MM.1S (cell line): Measurements from ENCODE around the gene PLA1A.

ENCODE experiments used
- DNase-seq: peaks from one replicate; pipeline ENCODE4 v3.0.0-alpha.2; 2015
- H2AFZ ChIP-seq: fragments of 300-600 bp; sonication (generic); 2 replicates; pipeline ENCODE4 v1.6.0; 2016; ENCODE audit warnings: antibody characterized with exemption, low read length
- H3F3A ChIP-seq: fragments of 300-600 bp; sonication (generic); 2 replicates; pipeline ENCODE4 v1.6.1; 2016; ENCODE audit warnings: mild to moderate bottlenecking, antibody characterized with exemption, low read length, moderate library complexity, mixed read lengths; ENCODE audit not compliant: insufficient read depth
- H3K27ac ChIP-seq: fragments of 300-600 bp; sonication (generic); 2 replicates; pipeline ENCODE4 v1.5.1; 2016; ENCODE audit warnings: mild to moderate bottlenecking, low read length
- H3K27me3 ChIP-seq: fragments of 300-600 bp; sonication (generic); replicated peaks from 2 replicates; pipeline ENCODE4 v1.6.0; 2016; ENCODE audit warnings: low read length; ENCODE audit not compliant: insufficient read depth
- H3K36me3 ChIP-seq: fragments of 300-600 bp; sonication (generic); replicated peaks from 2 replicates; pipeline ENCODE4 v1.6.1; 2016; ENCODE audit warnings: mild to moderate bottlenecking, low read length, mixed read lengths; ENCODE audit not compliant: insufficient read depth
- H3K4me1 ChIP-seq: fragments of 300-600 bp; sonication (generic); 2 replicates; pipeline ENCODE4 v1.6.1; 2016; ENCODE audit warnings: low read length, mixed read lengths
- H3K4me2 ChIP-seq: fragments of 300-600 bp; sonication (generic); 2 replicates; pipeline ENCODE4 v1.6.0; 2016; ENCODE audit warnings: low read depth, low read length
- H3K4me3 ChIP-seq: fragments of 300-600 bp; sonication (generic); 2 replicates; pipeline ENCODE4 v1.5.1; 2016; ENCODE audit warnings: low read length, mixed read lengths
- H3K79me2 ChIP-seq: fragments of 300-600 bp; sonication (generic); 2 replicates; pipeline ENCODE4 v1.6.1; 2016; ENCODE audit warnings: mixed run types, low read length, mixed read lengths
- H3K9ac ChIP-seq: fragments of 300-600 bp; sonication (generic); 2 replicates; pipeline ENCODE4 v1.6.1; 2016; ENCODE audit warnings: low read length, mixed read lengths
- H3K9me2 ChIP-seq: fragments of 300-600 bp; sonication (generic); replicated peaks from 2 replicates; pipeline ENCODE4 v1.6.1; 2016; ENCODE audit warnings: mild to moderate bottlenecking, low read length, mixed read lengths; ENCODE audit not compliant: insufficient read depth
- H3K9me3 ChIP-seq: fragments of 300-600 bp; sonication (generic); replicated peaks from 2 replicates; pipeline ENCODE4 v1.6.1; 2016; ENCODE audit warnings: mild to moderate bottlenecking, low read length, mixed read lengths; ENCODE audit not compliant: insufficient read depth
- H4K20me1 ChIP-seq: fragments of 300-600 bp; sonication (generic); 2 replicates; pipeline ENCODE4 v1.6.1; 2016; ENCODE audit warnings: mild to moderate bottlenecking, low read length, moderate library complexity, mixed read lengths; ENCODE audit not compliant: insufficient read depth
- CTCF ChIP-seq: fragments of 300-600 bp; sonication (generic); IDR thresholded peaks from 2 replicates; pipeline ENCODE4 v1.5.1; 2016; ENCODE audit warnings: antibody characterized with exemption, low read length, mixed read lengths
- EZH2 ChIP-seq: fragments of 300-600 bp; sonication (generic); optimal IDR thresholded peaks from 2 replicates; pipeline ENCODE3; 2017; ENCODE audit warnings: low read depth, mild to moderate bottlenecking, antibody characterized with exemption, low read length, mixed read lengths
- EZH2phosphoT487 ChIP-seq: fragments of 300-600 bp; sonication (generic); IDR thresholded peaks from 2 replicates; pipeline ENCODE4 v1.6.1; 2018; ENCODE audit warnings: antibody characterized with exemption, low read length

Gene PLA1A

GRCh38 chr3:119619094-119619493 is 21.4 kb downstream of the PLA1A start:
- peak overlapping the region; percentile 27; the same call in 1 of the 2 replicates for H2AFZ ChIP-seq
- H3K9me3 ChIP-seq = no peaks in the 10 kb centered on the region
- no peaks in the 10 kb centered on the region for H3K36me3 ChIP-seq
- H4K20me1 ChIP-seq = no peaks in the 10 kb centered on the region
- H3K9ac ChIP-seq = no peak overlapping the region
- DNase-seq = no peak
- TF ChIP-seq EZH2 = no peak
- TF ChIP-seq CTCF = peak; percentile 20
- peaks cover 4% of the 10 kb centered on the region; the same call in 1 of the 2 replicates for H3K4me1 ChIP-seq
- no peak overlapping the region for H3K27ac ChIP-seq
- H3K4me3 ChIP-seq = no peak overlapping the region
- no peak overlapping the region for H3K4me2 ChIP-seq
- no peaks in the 10 kb centered on the region for H3K79me2 ChIP-seq
- no peaks in the 10 kb centered on the region for H3K9me2 ChIP-seq
- H3F3A ChIP-seq = no peaks in the 10 kb centered on the region
- H3K27me3 ChIP-seq = no peaks in the 10 kb centered on the region

DNA sequence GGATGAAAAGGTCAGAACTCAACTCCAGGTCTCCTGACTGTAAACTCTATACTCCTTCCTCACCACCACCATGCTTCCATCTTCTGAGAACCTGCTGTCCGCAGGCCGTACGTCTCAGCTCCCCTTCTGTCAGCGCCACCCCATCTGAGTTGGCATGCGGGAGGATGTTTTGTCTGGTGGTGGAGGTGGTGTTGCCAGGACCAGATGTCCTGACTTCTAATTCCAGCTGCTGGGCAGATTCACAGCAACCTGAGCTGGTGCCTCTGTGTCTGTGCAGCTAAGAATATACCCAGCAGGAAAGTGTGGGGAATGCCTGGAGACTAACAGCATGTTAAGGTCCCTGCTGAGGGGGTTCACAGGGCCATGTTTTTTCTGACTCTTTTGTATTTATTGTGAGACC is 23.2 kb downstream of the PLA1A start:
- no peaks in the 10 kb centered on the region for H3K27me3 ChIP-seq
- H2AFZ ChIP-seq = no peak overlapping the region
- no peaks in the 10 kb centered on the region for H3F3A ChIP-seq
- no peak for DNase-seq
- H3K9me3 ChIP-seq = no peaks in the 10 kb centered on the region
- H3K9me2 ChIP-seq = no peaks in the 10 kb centered on the region
- no peak overlapping the region for H3K4me3 ChIP-seq
- TF ChIP-seq EZH2 (no peak), EZH2phosphoT487 (no peak), CTCF (no peak)
- H3K36me3 ChIP-seq = no peaks in the 10 kb centered on the region
- no peak overlapping the region for H3K4me2 ChIP-seq
- peaks cover 4% of the 10 kb centered on the region; the same call in 1 of the 2 replicates for H3K4me1 ChIP-seq
- no peaks in the 10 kb centered on the region for H3K79me2 ChIP-seq
- H4K20me1 ChIP-seq = no peaks in the 10 kb centered on the region
- H3K9ac ChIP-seq = no peak overlapping the region
- no peak overlapping the region for H3K27ac ChIP-seq

DNA sequence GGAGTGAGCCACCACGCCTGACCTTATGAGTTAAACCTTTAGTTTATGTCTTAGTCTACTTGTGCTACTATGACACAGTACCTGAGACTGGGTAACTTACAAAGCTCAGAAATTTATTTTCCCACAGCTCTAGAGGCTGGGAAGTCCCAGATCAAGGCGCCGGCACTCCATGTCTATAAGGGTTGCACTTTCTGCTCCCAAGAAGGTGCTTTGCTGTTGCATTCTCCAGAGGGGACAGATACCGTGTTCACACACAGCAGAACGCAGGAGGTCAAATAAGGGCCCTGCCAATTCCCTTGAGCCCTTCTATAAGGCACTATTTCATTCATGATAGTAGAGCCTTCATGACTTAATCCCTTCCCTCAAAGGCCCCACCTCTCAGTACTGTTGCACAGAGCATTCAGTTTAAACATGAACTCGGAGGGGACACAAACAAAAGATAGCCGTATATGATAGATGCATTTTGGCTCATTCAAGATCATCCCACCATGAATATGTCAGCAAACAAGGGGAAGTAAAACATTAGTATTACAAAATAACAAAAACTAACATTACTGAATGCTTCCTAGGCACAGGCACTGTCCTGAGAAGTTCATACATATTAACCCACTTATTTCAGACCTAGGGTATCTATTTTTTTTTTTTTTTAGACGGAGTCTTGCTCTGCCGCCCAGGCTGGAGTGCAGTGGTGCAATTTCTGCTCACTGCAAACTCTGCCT is 26.5 kb downstream of the PLA1A start:
- H3K4me2 ChIP-seq = no peak overlapping the region
- no peak overlapping the region for H3K9ac ChIP-seq
- no peak for DNase-seq
- no peaks in the 10 kb centered on the region for H3K27me3 ChIP-seq
- no peaks in the 10 kb centered on the region for H3K79me2 ChIP-seq
- peaks cover 2% of the 10 kb centered on the region; the same call in 1 of the 2 replicates for H3K4me1 ChIP-seq
- H3K27ac ChIP-seq = no peak overlapping the region
- H3K9me3 ChIP-seq = no peaks in the 10 kb centered on the region
- no peaks in the 10 kb centered on the region for H3F3A ChIP-seq
- TF ChIP-seq EZH2phosphoT487 (no peak), CTCF (no peak), EZH2 (no peak)
- no peaks in the 10 kb centered on the region for H4K20me1 ChIP-seq
- no peak overlapping the region for H3K4me3 ChIP-seq
- H3K36me3 ChIP-seq = no peaks in the 10 kb centered on the region
- H2AFZ ChIP-seq = no peak overlapping the region
- no peaks in the 10 kb centered on the region for H3K9me2 ChIP-seq
